Measurements from ENCODE around the gene SPAG16. TPM values are rescaled to one million over a fixed set of nuclear protein-coding genes. Genes with fewer than 3 reads are reported as not detected.

The SPAG16 gene
- total and polyA plus RNA-seq, 4 donors = 8.7 to 90.6 (median 21.6) TPM

DNA sequence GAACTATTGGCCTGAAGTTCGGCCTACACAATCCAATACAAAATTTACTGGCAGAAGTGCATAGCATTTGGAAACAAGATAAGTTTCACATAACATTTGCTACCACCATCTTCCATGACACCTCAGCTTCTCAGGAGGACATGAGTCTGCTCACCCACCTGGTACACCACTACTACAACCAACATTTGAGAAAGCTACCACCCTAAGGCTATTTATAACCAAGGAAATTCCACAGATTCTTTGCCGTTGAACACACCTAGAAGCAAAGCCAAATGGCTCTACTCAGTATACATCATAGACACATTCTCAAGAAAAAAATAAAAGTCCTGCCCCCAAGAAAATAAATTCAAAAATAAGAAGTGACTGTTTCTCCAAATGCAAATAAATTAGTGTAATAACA lies 145.3 kb downstream of the SPAG16 start:
- Histone ChIP-seq H3K4me1 (ENCODE audit: control insufficient read depth in 5 of 5, insufficient read depth in 5 of 5, low read length in 5 of 5) (no peaks in the 10 kb centered on the region), H3K9me3 (ENCODE audit: control insufficient read depth in 4 of 4, insufficient read depth in 3 of 4, low read length in 3 of 4) (peaks cover 0 to 7% (median 3%) of the 10 kb centered on the region in 4 donors), H3K36me3 (ENCODE audit: control insufficient read depth in 4 of 4, insufficient read depth in 4 of 4, low read length in 4 of 4) (no peaks in the 10 kb centered on the region), H3K9ac (ENCODE audit: insufficient read depth in 1 of 2, low read length in 2 of 2) (no peak overlapping the region), H3K27me3 (ENCODE audit: control insufficient read depth in 3 of 3, insufficient read depth in 3 of 3, low read length in 2 of 3) (no peaks in the 10 kb centered on the region), H3K4me3 (no peak overlapping the region), H3K27ac (ENCODE audit: low read depth in 1 of 2, low read length in 1 of 2) (no peak overlapping the region)
- 61 to 77% methylated on average over 2 of the region's 2 CpGs for WGBS, 2 donors
- TF ChIP-seq, protein P1, sequence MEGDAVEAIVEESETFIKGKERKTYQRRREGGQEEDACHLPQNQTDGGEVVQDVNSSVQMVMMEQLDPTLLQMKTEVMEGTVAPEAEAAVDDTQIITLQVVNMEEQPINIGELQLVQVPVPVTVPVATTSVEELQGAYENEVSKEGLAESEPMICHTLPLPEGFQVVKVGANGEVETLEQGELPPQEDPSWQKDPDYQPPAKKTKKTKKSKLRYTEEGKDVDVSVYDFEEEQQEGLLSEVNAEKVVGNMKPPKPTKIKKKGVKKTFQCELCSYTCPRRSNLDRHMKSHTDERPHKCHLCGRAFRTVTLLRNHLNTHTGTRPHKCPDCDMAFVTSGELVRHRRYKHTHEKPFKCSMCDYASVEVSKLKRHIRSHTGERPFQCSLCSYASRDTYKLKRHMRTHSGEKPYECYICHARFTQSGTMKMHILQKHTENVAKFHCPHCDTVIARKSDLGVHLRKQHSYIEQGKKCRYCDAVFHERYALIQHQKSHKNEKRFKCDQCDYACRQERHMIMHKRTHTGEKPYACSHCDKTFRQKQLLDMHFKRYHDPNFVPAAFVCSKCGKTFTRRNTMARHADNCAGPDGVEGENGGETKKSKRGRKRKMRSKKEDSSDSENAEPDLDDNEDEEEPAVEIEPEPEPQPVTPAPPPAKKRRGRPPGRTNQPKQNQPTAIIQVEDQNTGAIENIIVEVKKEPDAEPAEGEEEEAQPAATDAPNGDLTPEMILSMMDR (IDR thresholded peaks at IDR 0.05; ENCODE audit: control extremely low read depth, extremely low read depth) = no peak
- ATAC-seq (ENCODE audit: insufficient read depth, low FRiP score) (no peak), DNase-seq (no peak)

DNA sequence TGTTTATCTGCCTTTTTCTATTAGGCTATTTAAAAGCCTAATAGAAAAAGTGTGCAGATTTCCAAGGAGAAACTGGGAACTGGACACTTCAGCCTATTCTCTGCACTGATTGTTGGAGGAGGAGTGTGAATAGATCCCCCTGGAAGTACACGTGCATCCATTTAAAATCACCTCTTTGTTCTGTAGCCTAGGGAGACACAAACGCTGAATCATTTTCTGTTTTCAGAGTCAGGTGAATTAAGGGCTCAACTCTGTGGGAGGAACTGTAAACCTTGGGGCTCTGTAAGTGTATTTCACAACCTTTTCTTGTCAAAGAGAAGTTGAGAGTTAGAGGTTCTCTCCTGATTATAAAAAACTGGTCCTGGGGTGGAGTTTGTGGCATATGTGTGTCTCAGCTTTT lies 159.7 kb downstream of the SPAG16 start:
- H3K27ac ChIP-seq (ENCODE audit: low read depth in 1 of 2, low read length in 1 of 2) = no peak overlapping the region
- DNase-seq (no peak), ATAC-seq (ENCODE audit: insufficient read depth, low FRiP score) (no peak)
- no peak overlapping the region for H3K4me3 ChIP-seq
- H3K9me3 ChIP-seq (ENCODE audit: control insufficient read depth in 4 of 4, insufficient read depth in 3 of 4, low read length in 3 of 4) = peaks cover 0 to 5% (median 1%) of the 10 kb centered on the region in 4 donors
- no peaks in the 10 kb centered on the region for H3K4me1 ChIP-seq (ENCODE audit: control insufficient read depth in 5 of 5, insufficient read depth in 5 of 5, low read length in 5 of 5)
- WGBS, 2 donors = 64 to 89% methylated on average over 2 of the region's 2 CpGs
- no peaks in the 10 kb centered on the region for H3K36me3 ChIP-seq (ENCODE audit: control insufficient read depth in 4 of 4, insufficient read depth in 4 of 4, low read length in 4 of 4)
- TF ChIP-seq, protein P1 (IDR thresholded peaks at IDR 0.05; ENCODE audit: control extremely low read depth, extremely low read depth) = no peak
- no peak overlapping the region for H3K9ac ChIP-seq (ENCODE audit: insufficient read depth in 1 of 2, low read length in 2 of 2)
- no peaks in the 10 kb centered on the region for H3K27me3 ChIP-seq (ENCODE audit: control insufficient read depth in 3 of 3, insufficient read depth in 3 of 3, low read length in 2 of 3)

DNA sequence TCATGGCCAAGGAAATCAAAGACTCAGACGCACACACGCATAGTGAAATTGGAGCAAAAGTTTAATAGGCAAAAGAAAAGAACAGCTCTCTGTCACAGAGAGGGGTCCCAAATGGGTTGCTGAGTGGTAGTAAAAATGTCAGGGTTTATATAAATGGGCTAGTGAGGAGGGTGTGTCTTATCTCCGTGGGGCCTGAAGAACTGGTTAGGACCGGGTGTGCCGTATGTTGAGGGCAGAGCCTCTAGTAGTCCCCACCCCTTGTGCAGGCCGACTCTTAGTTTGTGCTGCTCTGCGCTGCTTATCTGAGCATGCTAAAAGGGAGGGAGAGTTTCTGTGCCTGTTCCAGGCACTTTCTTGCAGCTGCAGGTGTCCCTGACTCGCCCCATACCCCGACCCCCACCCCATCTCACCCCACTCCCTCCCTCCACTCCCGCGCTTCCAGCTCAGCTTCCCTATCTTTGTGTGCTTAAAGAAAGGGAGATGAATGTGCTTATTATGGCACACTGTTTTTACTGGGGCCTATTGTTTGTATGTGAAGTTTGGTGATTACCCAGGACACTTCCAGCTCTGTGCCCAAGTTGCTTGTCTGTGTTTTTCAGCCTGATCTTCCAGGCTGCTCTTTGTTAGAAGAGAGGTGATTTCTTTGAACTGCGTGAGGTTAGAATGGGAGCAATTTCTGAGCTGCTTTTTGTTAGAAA lies 167.4 kb downstream of the SPAG16 start:
- WGBS, 2 donors = 47 to 54% methylated on average over 12 of the region's 12 CpGs
- H3K4me3 ChIP-seq = no peak overlapping the region
- no peaks in the 10 kb centered on the region for H3K27me3 ChIP-seq (ENCODE audit: control insufficient read depth in 3 of 3, insufficient read depth in 3 of 3, low read length in 2 of 3)
- H3K9ac ChIP-seq (ENCODE audit: insufficient read depth in 1 of 2, low read length in 2 of 2) = no peak overlapping the region
- H3K4me1 ChIP-seq (ENCODE audit: control insufficient read depth in 5 of 5, insufficient read depth in 5 of 5, low read length in 5 of 5) = no peaks in the 10 kb centered on the region
- DNase-seq (peak; percentile 1 to 38 (median 22)), ATAC-seq (ENCODE audit: insufficient read depth, low FRiP score) (no peak)
- peaks cover 0 to 5% (median 1%) of the 10 kb centered on the region in 4 donors for H3K9me3 ChIP-seq (ENCODE audit: control insufficient read depth in 4 of 4, insufficient read depth in 3 of 4, low read length in 3 of 4)
- TF ChIP-seq, protein P1 (IDR thresholded peaks at IDR 0.05; ENCODE audit: control extremely low read depth, extremely low read depth) = no peak
- no peaks in the 10 kb centered on the region for H3K36me3 ChIP-seq (ENCODE audit: control insufficient read depth in 4 of 4, insufficient read depth in 4 of 4, low read length in 4 of 4)
- no peak overlapping the region for H3K27ac ChIP-seq (ENCODE audit: low read depth in 1 of 2, low read length in 1 of 2)

All from lung (tissue), 12 donors.